Measurements from ENCODE around the gene AVP.

- no peak for TF ChIP-seq CTCF (IDR thresholded peaks at IDR 0.05; ENCODE audit: insufficient read depth, low read length, poor library complexity, severe bottlenecking)
- no peak for TF ChIP-seq EZH2phosphoT487 (conservative IDR thresholded peaks at IDR 0.05; ENCODE audit: low read length)
Observed at GRCh38 chr20:3101251-3101650, 16.7 kb upstream of the AVP start.

Measured in SU-DHL-6 (cell line).